Left cardiac atrium (tissue), 4 donors: Measurements from ENCODE around the gene FAM228A. TPM values are rescaled to one million over a fixed set of nuclear protein-coding genes. Genes with fewer than 3 reads are reported as not detected.
"Not testable (repeated sequence)": the region's sequence is repeated elsewhere in the genome, so short reads cannot be mapped to it uniquely, and the experiment has no call there.

Experiments used
- ATAC-seq, 2 donors: fragments of 200-7000 bp; cut with Tn5 transposase; one replicate each; pipeline ENCODE4 v1.9.1; 2020; ENCODE audit warnings: mild to moderate bottlenecking in 2 of 2, moderate library complexity in 2 of 2
- DNase-seq: peaks from one replicate; pipeline ENCODE4 v3.0.0-alpha.2; 2020
- intact Hi-C, 2 donors: fragments of 100-400 bp; cut with DNase I; formaldehyde crosslinking; loops; one replicate each; pipeline versions ENCODE4 v1.14.1 to v1.15.1; 2022 to 2023
- total RNA-seq, 2 donors: library from RNA; stranded (reverse); fragmentation: NEBNext Ultra II Directional; extraction: Animal tissue kit (Norgen Biotek cat#: 25700); gene quantifications; one replicate each; pipeline ENCODE4 v1.2.1, GENCODE V29; 2021
- donor health status: DM: no; HTN: yes; CAD: no.
- donor health status: DM: no; HTN: yes; CAD: no; lungs with severe emphysema.
- donor health status: DM: yes; HTN: yes; CAD: no.
- donor health status: Dilated cardiomyopathy.

The FAM228A gene
- total RNA-seq, 2 donors from 2014 or later, result 0.77 to 1.2 TPM

GRCh38 chr2:24183366-24184069 lies 8.7 kb downstream of the FAM228A start:
- ATAC-seq (no peak), DNase-seq (no peak)
- intact Hi-C loops, result no loop called here

GRCh38 chr2:24189551-24189950 lies 14.7 kb downstream of the FAM228A start:
- DNase-seq (no peak), ATAC-seq (no peak)
- intact Hi-C loops, result no loop called here

GRCh38 chr2:24190503-24190902 lies 15.7 kb downstream of the FAM228A start:
- intact Hi-C loops, result no loop called here
- no peak for DNase-seq
- no peak for ATAC-seq

- DNase-seq (no peak), ATAC-seq (no peak)
- intact Hi-C loops, result no loop called here
Observed at GRCh38 chr2:24191156-24191555, 16.3 kb downstream of the FAM228A start.

- intact Hi-C loops, result no loop called here
- DNase-seq, result no peak
- ATAC-seq, result no peak
Observed at GRCh38 chr2:24191848-24192247, 17.0 kb downstream of the FAM228A start.

GRCh38 chr2:24197213-24197612 lies 22.4 kb downstream of the FAM228A start:
- DNase-seq, ATAC-seq, intact Hi-C loops: not testable (repeated sequence)

GRCh38 chr2:24199968-24200590 lies 25.2 kb downstream of the FAM228A start:
- ATAC-seq (peak; percentile 59 to 60), DNase-seq (no peak)
- intact Hi-C loops, result no loop called here

- intact Hi-C loops, result no loop called here
- DNase-seq (no peak), ATAC-seq (no peak)
Observed at GRCh38 chr2:24200799-24201198, 25.9 kb downstream of the FAM228A start.

GRCh38 chr2:24203029-24203786 lies 28.4 kb downstream of the FAM228A start:
- intact Hi-C loops, result no loop called here
- ATAC-seq (no peak), DNase-seq (no peak)

GRCh38 chr2:24203787-24204150 lies 28.9 kb downstream of the FAM228A start:
- intact Hi-C loops, result no loop called here
- DNase-seq (no peak), ATAC-seq (no peak)

- ATAC-seq, result no peak
- intact Hi-C loops, result no loop called here
- no peak for DNase-seq
Observed at GRCh38 chr2:24204505-24204904, 29.7 kb downstream of the FAM228A start.

GRCh38 chr2:24205131-24205530 lies 30.3 kb downstream of the FAM228A start:
- DNase-seq, result no peak
- intact Hi-C loops, result no loop called here
- ATAC-seq, result no peak

GRCh38 chr2:24206242-24206641 lies 31.4 kb downstream of the FAM228A start:
- ATAC-seq (no peak), DNase-seq (no peak)
- intact Hi-C loops, result no loop called here

- ATAC-seq (no peak), DNase-seq (no peak)
- intact Hi-C loops, result no loop called here
Observed at GRCh38 chr2:24206714-24207113, 31.9 kb downstream of the FAM228A start.

GRCh38 chr2:24207359-24207758 lies 32.5 kb downstream of the FAM228A start:
- intact Hi-C loops, result no loop called here
- ATAC-seq (no peak), DNase-seq (no peak)

GRCh38 chr2:24208490-24208889 lies 33.6 kb downstream of the FAM228A start:
- DNase-seq (no peak), ATAC-seq (no peak)
- intact Hi-C loops, result no loop called here

GRCh38 chr2:24209389-24210105 lies 34.7 kb downstream of the FAM228A start:
- no peak for ATAC-seq
- intact Hi-C loops, result no loop called here
- no peak for DNase-seq

GRCh38 chr2:24210106-24210455 lies 35.2 kb downstream of the FAM228A start:
- intact Hi-C loops, result no loop called here
- ATAC-seq (no peak), DNase-seq (no peak)

- intact Hi-C loops, result no loop called here
- no peak for DNase-seq
- no peak for ATAC-seq
Observed at GRCh38 chr2:24210723-24211122, 35.9 kb downstream of the FAM228A start.

- intact Hi-C loops, result no loop called here
- DNase-seq, result no peak
- ATAC-seq, result no peak
Observed at GRCh38 chr2:24211408-24211807, 36.6 kb downstream of the FAM228A start.
